NCI-H2107 (cell line): ENCODE data around the gene GABBR1.
A peak's percentile ranks its signal among the peaks of the same experiment; 100 is the strongest.

Experiments used
- DNase-seq: peaks from one replicate; lab custom pipeline; 2025; lab: John Stamatoyannopoulos, UW

The GABBR1 gene

GRCh38 chr6:29653452-29654038, 20.6 kb upstream of the GABBR1 start:
- DNase-seq, result peak; percentile 4

GRCh38 chr6:29652198-29652584, 19.2 kb upstream of the GABBR1 start:
- no peak for DNase-seq

- DNase-seq, result no peak
These were observed 18.6 kb upstream of the GABBR1 start for GRCh38 chr6:29651413-29652197.

GRCh38 chr6:29649701-29650673, 17.0 kb upstream of the GABBR1 start:
- peak; percentile 78 for DNase-seq

- no peak for DNase-seq
These were observed 15.1 kb upstream of the GABBR1 start for GRCh38 chr6:29647927-29648642.

- DNase-seq, result no peak
These were observed 8.6 kb upstream of the GABBR1 start for GRCh38 chr6:29641430-29642148.

GRCh38 chr6:29637247-29637646, 4.3 kb upstream of the GABBR1 start:
- no peak for DNase-seq

GRCh38 chr6:29633534-29633905, 537 bp upstream of the GABBR1 start:
- DNase-seq, result no peak

- no peak for DNase-seq
These were observed 887 bp downstream of the GABBR1 start for GRCh38 chr6:29631860-29632731.

GRCh38 chr6:29631209-29631810, 1.7 kb downstream of the GABBR1 start:
- no peak for DNase-seq

- no peak for DNase-seq
These were observed 2.7 kb downstream of the GABBR1 start for GRCh38 chr6:29630315-29630714.

- no peak for DNase-seq
These were observed 3.4 kb downstream of the GABBR1 start for GRCh38 chr6:29629571-29629970.

GRCh38 chr6:29628419-29629281, 4.3 kb downstream of the GABBR1 start:
- peak; percentile 5 for DNase-seq

GRCh38 chr6:29627755-29628418, 5.1 kb downstream of the GABBR1 start:
- DNase-seq, result no peak

GRCh38 chr6:29626948-29627754, 5.8 kb downstream of the GABBR1 start:
- no peak for DNase-seq

GRCh38 chr6:29625337-29625930, 7.5 kb downstream of the GABBR1 start:
- no peak for DNase-seq

GRCh38 chr6:29624520-29624961, 8.4 kb downstream of the GABBR1 start:
- no peak for DNase-seq
